GM19239 (cell line): Measurements from ENCODE around the gene SNPH.

Source experiments
- DNase-seq: peaks from one replicate; pipeline ENCODE4 v3.0.0; 2011; ENCODE audit warnings: low spot score; ENCODE audit not compliant: insufficient read length
- FAIRE-seq: peaks from 2 replicates; lab custom pipeline; 2011; peaks lifted over from hg19 to GRCh38; lab: Jason Lieb, UNC

The SNPH gene

GRCh38 chr20:1263853-1264252 lies 2.2 kb upstream of the SNPH start:
- no peak for DNase-seq
- no peak for FAIRE-seq

- DNase-seq (no peak), FAIRE-seq (no peak)
Measured at GRCh38 chr20:1264727-1265126, 1.4 kb upstream of the SNPH start.

- no peak for FAIRE-seq
- DNase-seq: no peak
Measured at GRCh38 chr20:1265226-1265915, 723 bp upstream of the SNPH start.

DNA sequence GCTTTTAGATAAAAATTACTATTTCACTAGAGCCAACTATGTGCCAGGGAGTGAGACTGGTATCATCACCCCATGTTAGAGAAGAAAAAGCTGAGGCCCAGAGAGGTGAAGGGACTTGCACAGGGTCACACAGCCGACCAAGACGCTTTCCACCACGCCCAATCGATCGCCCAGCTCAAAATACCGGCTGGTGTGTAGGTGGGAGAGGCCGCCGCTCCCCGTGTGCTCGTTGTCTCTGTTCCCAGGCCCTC lies 253 bp upstream of the SNPH start:
- DNase-seq: no peak

DNA sequence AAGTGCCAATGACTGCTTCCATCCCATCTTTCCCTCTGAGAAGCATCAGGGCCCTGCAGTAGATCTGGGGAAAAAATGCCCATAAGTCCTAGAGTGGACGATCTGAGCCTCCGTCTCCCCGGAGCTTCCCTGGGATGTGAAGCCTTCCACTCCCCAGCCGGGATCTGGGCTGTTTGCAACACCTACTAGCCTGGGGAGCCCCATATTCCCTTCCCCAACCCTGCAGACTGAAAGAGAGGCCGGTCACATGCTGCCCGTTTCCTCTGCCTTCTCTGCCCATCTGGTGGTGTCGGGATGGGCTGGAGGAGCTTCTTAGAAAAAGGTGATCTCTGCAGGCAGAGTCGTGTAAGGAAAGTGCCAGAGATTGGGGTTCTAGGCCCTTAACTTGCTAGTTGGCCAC lies 1.1 kb downstream of the SNPH start:
- DNase-seq (no peak), FAIRE-seq (no peak)

More for the DNA sequence above, 253 bp upstream of the SNPH start:
- FAIRE-seq: no peak

- FAIRE-seq (no peak), DNase-seq (no peak)
Measured at GRCh38 chr20:1267809-1268374, 1.8 kb downstream of the SNPH start.

DNA sequence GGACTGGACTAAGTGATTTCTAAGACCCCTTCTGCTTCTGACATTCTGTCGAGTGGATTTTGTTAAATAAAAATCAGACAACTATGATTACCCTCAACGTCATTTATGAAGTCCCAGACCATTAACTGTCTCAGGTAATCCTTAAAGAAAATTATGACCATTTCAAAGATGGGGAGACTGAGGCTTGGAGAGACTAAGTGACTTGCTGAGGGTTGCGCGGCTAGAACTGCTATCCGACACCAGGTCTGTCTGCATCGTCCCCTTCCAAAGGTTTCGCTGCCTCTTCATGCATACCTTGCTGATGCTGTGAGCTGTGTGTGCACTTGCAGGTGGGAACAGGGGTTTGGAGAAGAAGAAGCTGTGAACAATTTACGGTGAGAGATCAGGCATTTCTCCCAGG lies 3.1 kb downstream of the SNPH start:
- FAIRE-seq (no peak), DNase-seq (no peak)

DNA sequence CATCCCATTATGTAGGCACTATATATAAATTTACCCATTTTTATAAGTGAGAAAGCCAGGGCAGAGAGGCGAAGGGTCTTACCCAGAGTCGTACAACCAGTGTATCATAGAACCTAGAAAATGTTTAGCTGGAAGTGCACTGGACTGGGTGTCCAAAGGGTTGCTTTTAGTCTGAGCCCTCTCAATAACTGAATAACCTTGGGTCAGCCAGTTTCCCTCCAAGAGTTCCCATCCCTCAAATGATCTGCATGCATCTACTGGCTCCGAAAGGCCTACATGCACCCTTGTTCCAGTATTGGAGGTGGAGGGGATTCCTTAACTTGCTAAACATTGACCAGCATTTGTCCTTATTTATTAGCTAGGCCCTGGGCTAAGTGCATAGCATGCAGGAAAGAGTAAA lies 3.8 kb downstream of the SNPH start:
- no peak for DNase-seq
- FAIRE-seq: no peak

DNA sequence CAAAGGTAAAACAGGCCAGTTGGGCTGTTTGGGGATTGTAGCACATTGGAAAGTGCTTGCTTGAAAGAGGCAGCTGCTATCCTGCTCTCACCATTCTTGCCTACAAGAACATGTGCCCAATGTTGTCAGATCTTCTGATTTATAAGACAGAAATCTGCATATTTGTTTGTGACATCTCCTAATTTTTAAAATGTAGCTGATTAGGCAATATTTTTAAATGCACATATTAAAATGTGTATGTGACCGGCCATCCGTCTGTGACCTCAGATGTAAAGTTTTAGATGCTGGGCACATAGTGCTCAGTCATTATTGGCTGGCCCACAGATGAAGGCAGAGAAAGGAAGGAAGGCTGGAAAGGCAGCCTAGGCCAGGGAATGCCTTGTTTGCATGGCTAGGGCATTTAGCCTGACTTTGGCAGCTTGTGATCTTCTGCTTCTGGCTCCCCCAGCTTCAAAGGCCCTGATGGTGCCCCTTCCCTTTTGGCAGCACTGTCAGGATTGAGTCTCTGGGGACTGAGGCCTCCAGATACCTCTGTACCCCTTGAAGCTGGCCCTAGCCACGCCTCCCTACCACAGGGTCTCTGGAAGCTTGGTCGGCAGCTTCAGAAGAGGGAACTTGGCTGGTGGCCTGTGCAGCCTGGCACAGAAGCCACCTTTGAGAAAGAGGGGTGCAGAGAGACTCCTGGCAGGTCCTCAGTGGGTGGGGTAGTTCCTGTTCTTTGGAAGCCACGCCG lies 6.4 kb downstream of the SNPH start:
- FAIRE-seq (no peak), DNase-seq (no peak)

DNA sequence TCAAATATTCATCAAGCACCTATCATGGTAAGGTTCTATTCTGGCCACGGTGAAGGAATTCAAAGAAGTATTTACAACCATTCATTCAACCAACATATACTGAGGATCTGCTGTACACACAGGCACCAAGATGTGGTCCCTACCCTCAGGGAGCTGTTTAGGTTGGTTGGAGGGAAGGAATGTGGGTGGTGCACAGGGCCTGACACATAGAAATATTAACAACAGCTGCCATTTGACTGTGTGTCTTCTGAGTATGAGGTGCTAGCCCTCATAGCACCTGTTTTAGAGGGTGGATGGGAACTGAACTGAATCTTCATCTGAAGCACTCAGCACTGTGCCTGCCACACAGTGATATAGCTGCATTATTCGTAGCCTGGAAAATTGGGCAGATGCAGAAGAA lies 7.3 kb downstream of the SNPH start:
- DNase-seq (no peak), FAIRE-seq (no peak)

DNA sequence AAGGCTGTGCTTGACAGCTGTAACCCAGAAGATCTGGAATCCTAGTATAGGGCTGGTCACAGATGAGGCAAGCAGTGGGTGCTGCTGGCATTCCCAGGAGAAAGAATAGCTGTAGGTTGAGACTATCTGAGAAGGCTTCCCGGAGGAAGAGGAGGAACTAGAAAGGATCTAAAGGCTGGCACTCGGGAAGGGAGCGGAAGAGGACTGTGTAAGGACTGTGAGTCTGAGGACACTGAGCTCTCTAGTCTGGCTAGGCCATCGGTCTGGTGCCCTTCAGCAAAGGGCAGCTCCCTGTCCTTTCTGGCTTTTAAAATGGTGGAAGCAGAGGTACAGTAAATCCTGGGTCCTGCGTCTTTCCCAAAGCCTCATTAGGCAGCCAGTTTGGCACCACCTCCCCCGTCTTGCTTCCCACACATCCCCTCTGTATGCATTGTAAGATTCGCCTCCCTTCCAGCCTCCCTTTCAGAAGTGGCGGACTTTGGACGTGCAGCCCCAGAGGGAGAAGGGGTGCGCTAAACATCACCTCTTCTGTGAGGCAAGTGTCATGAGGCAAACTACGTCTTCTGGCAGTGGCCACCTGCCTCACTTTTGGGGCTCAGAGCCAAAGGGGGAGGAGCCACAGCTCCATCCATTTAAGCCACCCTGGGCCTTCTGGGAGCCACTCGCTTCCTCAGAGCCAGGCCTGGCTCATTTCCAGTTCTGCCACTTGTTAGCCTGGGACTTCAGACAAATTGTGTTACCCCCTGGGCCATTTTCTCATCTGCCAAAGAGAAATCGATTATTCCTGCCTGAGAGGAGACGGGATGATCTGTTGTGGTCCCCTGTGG lies 8.6 kb downstream of the SNPH start:
- no peak for FAIRE-seq
- no peak for DNase-seq

GRCh38 chr20:1275919-1276318 lies 9.8 kb downstream of the SNPH start:
- FAIRE-seq (no peak), DNase-seq (no peak)

- DNase-seq: no peak
- FAIRE-seq: no peak
Measured at GRCh38 chr20:1277529-1278322, 11.6 kb downstream of the SNPH start.

DNA sequence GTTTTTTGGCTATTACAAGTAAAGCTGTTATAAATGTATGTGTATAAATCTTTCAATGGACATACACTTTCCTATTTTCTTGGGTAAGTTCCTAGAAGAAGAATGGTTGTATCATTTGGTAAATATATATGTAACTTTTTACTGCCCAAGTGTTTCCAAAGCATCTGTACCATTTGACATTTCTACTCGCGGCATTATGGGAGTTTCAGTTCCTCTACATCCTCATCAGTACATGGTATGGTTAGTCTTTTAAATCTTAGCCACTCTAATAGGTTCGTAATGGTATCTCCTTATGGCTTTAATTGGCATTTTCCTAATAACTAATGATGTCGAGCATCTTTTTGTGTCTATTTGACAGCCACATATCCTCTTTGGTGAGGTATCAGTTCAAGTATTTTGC lies 12.9 kb downstream of the SNPH start:
- FAIRE-seq: no peak

DNA sequence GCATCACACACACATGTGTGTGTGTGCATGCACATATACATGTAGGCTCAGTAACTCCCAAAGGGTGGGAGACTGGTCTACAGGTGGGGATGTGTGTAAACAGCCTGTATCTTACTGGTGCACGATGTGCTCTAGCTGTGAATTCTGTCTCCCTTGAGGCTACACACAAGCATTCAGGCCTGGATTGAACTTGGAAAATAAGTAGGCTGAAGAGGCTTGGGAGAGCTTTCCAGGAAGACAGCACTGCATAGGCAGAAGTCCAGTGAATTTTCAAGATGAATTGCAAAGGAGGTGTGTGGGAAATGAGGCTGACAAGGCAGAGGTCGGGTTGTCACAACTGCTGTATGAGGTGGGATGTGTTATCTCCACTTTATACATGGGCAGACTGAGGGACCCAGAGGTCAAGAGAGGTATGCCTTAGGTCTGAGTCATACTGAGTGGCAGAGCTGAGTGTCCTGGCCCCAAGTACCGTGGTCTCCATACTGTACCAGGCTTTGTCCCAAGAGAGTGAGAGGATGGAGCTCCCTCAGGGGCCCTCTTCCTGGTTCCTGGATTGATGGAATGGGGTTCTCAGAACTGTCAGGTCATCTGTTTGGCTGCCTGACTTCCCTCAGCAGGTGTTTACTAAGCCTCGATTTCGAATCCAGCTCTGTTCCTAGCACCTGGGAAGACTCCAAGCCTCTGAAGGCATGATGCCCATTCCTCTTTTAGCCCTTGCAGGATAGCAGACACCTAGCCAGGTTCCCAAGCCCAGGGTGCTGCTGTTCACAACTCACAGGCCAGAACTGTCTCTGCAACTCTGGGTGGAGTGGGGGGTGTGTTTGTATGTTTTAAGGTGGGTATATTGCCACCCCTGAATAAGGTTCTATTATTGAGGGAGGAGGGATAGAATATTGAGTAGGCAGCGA lies 14.4 kb downstream of the SNPH start:
- DNase-seq (no peak), FAIRE-seq (no peak)

More for the DNA sequence above, 12.9 kb downstream of the SNPH start:
- no peak for DNase-seq

DNA sequence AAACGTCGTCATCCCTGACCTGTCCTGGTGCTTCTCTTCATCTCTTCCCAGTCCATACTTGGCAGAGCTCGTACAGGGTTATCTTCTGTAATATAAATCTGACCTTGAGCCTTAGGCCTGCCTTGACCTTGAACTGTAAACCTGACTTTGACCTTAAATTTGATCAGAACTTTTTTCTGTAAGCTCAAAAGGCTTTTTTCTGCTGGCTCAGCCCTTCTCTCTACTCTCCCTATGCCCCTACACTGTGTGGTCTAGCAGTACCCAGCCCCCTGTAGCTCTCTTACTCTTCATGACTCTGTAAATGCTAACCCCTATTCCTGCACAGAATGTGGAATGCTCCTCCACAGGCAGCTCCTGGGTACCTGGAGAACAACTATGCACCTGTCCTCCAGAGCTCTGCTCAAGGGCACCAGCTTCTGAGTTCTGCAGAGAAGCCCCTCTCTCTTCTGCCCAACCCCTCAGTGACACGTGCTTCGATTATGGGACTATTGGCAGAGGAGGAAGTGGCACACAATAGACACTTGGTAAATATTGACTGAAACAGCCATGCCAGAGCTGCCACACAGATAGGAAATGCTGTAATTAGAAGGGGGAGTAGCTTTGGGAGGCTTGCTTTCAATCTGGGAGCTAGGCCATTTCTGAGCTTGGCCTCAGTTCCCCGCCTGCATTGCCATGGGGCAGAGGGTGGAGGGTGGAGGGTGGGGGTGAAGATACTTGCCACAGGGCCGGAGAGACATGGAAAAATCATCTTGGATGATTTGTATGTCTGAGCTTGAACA lies 15.4 kb downstream of the SNPH start:
- DNase-seq (no peak), FAIRE-seq (no peak)

- no peak for DNase-seq
- no peak for FAIRE-seq
Measured at GRCh38 chr20:1282966-1283365, 16.9 kb downstream of the SNPH start.
